Spleen (tissue), 7 donors: ENCODE data around the gene SIMC1.
"Not testable (repeated sequence)": the region's sequence is repeated elsewhere in the genome, so short reads cannot be mapped to it uniquely, and the experiment has no call there.

ENCODE experiments used
- POLR2A ChIP-seq, 3 donors: fragments of 450-650 bp; IDR thresholded peaks; one replicate each; pipeline ENCODE4 v1.5.1; 2017; ENCODE audit warnings: antibody characterized with exemption in 3 of 3, mild to moderate bottlenecking in 1 of 3
- POLR2AphosphoS5 ChIP-seq, 3 donors: sonication (generic); formaldehyde crosslinking; IDR thresholded peaks; one replicate each; pipeline ENCODE4 v1.5.1; 2017; ENCODE audit warnings: antibody characterized with exemption in 3 of 3
- TF ChIP-seq, protein P1 (sequence below), 11 experiments: fragments of 200-600 bp in 7 of 11; fragments of 450-650 bp in 4 of 11; sonication (generic) in 4 of 11; IDR thresholded peaks in 8 of 11; conservative IDR thresholded peaks in 3 of 11; 1 replicate in 7 of 11; 2 replicates in 4 of 11; pipeline versions ENCODE4 v1.4.0 to v1.8.0; 2016 to 2021; ENCODE audit warnings: antibody characterized with exemption in 11 of 11, inconsistent platforms in 4 of 11, mild to moderate bottlenecking in 1 of 11
- donor health status: DM: no; HTN: no; CAD: no; lungs with moderate emphysema.
- donor health status: DM: no; HTN: no; CAD: no.
- donor health status: DM: no; HTN: no; CAD: no.

DNA sequence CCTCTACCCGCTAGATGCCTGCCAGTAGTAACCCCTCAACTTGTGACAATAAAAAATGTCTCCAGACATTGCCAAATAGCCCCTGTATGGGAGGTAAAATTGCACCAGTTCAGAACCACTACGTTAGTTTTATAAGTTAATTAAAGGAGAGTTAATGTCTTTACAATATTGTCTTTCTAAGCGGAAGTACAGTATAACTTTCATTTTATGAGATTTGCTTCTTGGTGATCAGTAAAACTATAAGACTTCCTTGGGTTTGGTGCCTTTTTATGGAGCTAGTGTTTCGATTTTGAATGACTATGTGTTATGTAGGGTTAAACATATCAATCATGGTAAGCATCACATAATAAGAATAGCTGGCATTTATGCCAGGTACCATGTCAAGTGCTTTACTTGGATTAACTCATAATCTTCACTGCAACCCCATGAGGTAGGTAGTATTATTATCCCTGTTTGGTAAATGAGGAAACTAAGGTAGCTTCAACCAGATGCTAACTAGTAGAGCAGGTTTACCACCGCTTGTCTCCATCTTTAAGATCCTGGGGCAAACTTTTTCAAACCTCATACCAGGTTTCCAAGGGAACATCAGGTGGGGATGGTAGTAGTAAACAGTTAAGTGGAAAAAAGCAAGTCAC lies 19.8 kb downstream of the SIMC1 start:
- not testable (repeated sequence) for TF ChIP-seq POLR2A, POLR2AphosphoS5 (IDR thresholded peaks at IDR 0.05)
- TF ChIP-seq, protein P1, sequence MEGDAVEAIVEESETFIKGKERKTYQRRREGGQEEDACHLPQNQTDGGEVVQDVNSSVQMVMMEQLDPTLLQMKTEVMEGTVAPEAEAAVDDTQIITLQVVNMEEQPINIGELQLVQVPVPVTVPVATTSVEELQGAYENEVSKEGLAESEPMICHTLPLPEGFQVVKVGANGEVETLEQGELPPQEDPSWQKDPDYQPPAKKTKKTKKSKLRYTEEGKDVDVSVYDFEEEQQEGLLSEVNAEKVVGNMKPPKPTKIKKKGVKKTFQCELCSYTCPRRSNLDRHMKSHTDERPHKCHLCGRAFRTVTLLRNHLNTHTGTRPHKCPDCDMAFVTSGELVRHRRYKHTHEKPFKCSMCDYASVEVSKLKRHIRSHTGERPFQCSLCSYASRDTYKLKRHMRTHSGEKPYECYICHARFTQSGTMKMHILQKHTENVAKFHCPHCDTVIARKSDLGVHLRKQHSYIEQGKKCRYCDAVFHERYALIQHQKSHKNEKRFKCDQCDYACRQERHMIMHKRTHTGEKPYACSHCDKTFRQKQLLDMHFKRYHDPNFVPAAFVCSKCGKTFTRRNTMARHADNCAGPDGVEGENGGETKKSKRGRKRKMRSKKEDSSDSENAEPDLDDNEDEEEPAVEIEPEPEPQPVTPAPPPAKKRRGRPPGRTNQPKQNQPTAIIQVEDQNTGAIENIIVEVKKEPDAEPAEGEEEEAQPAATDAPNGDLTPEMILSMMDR (IDR thresholded peaks at IDR 0.05 in 8 of 11, conservative IDR thresholded peaks at IDR 0.05 in 3 of 11), result not testable (repeated sequence)
